ENCODE results near the gene CHEK1.
"Not testable (repeated sequence)": the region's sequence is repeated elsewhere in the genome, so short reads cannot be mapped to it uniquely, and the experiment has no call there.

CHEK1 gene

GRCh38 chr11:125624756-125625213, at the start of gene CHEK1:
CHEK1 (plus strand) TSS chr11:125625163; CDS start chr11:125626769, 1,606 bp downstream.
- peak within 1 kb of the TSS; percentile 96 for H3K27ac ChIP-seq
- no peaks in the 10 kb centered on the region for H3K27me3 ChIP-seq (ENCODE audit: insufficient read depth, low read depth)
- peaks cover 34% of the 10 kb centered on the region for H3K4me1 ChIP-seq (ENCODE audit: low read depth, poor library complexity, severe bottlenecking)
- peak within 1 kb of the TSS; percentile 69 for H2AFZ ChIP-seq (ENCODE audit: low read depth)
- peak within 1 kb of the TSS; percentile 89 for H3K4me2 ChIP-seq
- H3K79me2 ChIP-seq (ENCODE audit: insufficient read depth, low read depth): peaks cover 29% of the 10 kb centered on the region
- H3K4me3 ChIP-seq (IDR thresholded peaks at IDR 0.05; ENCODE audit: insufficient read depth, low read depth, low read length): no peak within 1 kb of the TSS
- peak within 1 kb of the TSS; percentile 95 for H3K9ac ChIP-seq
- TF ChIP-seq, protein P1, sequence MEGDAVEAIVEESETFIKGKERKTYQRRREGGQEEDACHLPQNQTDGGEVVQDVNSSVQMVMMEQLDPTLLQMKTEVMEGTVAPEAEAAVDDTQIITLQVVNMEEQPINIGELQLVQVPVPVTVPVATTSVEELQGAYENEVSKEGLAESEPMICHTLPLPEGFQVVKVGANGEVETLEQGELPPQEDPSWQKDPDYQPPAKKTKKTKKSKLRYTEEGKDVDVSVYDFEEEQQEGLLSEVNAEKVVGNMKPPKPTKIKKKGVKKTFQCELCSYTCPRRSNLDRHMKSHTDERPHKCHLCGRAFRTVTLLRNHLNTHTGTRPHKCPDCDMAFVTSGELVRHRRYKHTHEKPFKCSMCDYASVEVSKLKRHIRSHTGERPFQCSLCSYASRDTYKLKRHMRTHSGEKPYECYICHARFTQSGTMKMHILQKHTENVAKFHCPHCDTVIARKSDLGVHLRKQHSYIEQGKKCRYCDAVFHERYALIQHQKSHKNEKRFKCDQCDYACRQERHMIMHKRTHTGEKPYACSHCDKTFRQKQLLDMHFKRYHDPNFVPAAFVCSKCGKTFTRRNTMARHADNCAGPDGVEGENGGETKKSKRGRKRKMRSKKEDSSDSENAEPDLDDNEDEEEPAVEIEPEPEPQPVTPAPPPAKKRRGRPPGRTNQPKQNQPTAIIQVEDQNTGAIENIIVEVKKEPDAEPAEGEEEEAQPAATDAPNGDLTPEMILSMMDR (conservative IDR thresholded peaks at IDR 0.05; ENCODE audit: low read depth, low read length): no peak
- H3K36me3 ChIP-seq (ENCODE audit: insufficient read depth): no peaks in the 10 kb centered on the region
- no peaks in the 10 kb centered on the region for H4K20me1 ChIP-seq (ENCODE audit: insufficient read depth)

DNA sequence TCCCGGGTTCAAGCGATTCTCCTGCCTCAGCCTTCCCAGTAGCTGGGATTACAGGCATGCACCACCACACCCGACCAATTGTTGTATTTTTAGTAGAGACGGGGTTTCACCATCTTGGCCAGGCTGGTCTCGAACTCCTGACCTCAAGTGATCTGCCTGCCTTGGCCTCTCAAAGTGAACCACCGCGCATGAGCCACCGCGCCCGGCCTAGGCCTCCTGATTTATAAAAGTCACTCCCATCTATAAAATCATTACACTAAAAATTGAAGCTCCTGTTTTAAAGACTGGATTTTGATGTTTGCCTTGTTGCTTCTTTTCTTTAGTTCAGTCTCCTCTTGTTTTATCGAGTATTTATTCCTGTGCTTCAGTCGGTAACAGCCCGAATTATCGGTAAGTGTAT, 47.8 kb upstream of the CHEK1 start:
- H4K20me1 ChIP-seq (ENCODE audit: insufficient read depth); H3K27me3 ChIP-seq (ENCODE audit: insufficient read depth, low read depth); H3K27ac ChIP-seq; H3K79me2 ChIP-seq (ENCODE audit: insufficient read depth, low read depth); H2AFZ ChIP-seq (ENCODE audit: low read depth); H3K9ac ChIP-seq; H3K4me3 ChIP-seq (IDR thresholded peaks at IDR 0.05; ENCODE audit: insufficient read depth, low read depth, low read length); H3K36me3 ChIP-seq (ENCODE audit: insufficient read depth); H3K4me2 ChIP-seq: not testable (repeated sequence)
- peaks cover 13% of the 10 kb centered on the region for H3K4me1 ChIP-seq (ENCODE audit: low read depth, poor library complexity, severe bottlenecking)

GRCh38 chr11:125578783-125579182, 46.2 kb upstream of the CHEK1 start:
- Histone ChIP-seq H3K27me3 (ENCODE audit: insufficient read depth, low read depth) (no peaks in the 10 kb centered on the region), H4K20me1 (ENCODE audit: insufficient read depth) (no peaks in the 10 kb centered on the region), H2AFZ (ENCODE audit: low read depth) (no peak overlapping the region), H3K79me2 (ENCODE audit: insufficient read depth, low read depth) (no peaks in the 10 kb centered on the region), H3K36me3 (ENCODE audit: insufficient read depth) (0 out of 2 replicates have a peak, but pooled peaks cover 9% of the 10 kb centered on the region), H3K4me1 (ENCODE audit: low read depth, poor library complexity, severe bottlenecking) (peaks cover 13% of the 10 kb centered on the region), H3K4me3 (IDR thresholded peaks at IDR 0.05; ENCODE audit: insufficient read depth, low read depth, low read length) (no peak overlapping the region), H3K9ac (no peak overlapping the region), H3K27ac (no peak overlapping the region), H3K4me2 (no peak overlapping the region)
- TF ChIP-seq, protein P1 (conservative IDR thresholded peaks at IDR 0.05; ENCODE audit: low read depth, low read length): no peak

- H3K27me3 ChIP-seq (ENCODE audit: insufficient read depth, low read depth): no peaks in the 10 kb centered on the region
- H3K79me2 ChIP-seq (ENCODE audit: insufficient read depth, low read depth): no peaks in the 10 kb centered on the region
- no peak overlapping the region for H2AFZ ChIP-seq (ENCODE audit: low read depth)
- H3K4me3 ChIP-seq (IDR thresholded peaks at IDR 0.05; ENCODE audit: insufficient read depth, low read depth, low read length): no peak overlapping the region
- no peak overlapping the region for H3K9ac ChIP-seq
- no peaks in the 10 kb centered on the region for H4K20me1 ChIP-seq (ENCODE audit: insufficient read depth)
- TF ChIP-seq, protein P1 (conservative IDR thresholded peaks at IDR 0.05; ENCODE audit: low read depth, low read length): no peak
- H3K4me1 ChIP-seq (ENCODE audit: low read depth, poor library complexity, severe bottlenecking): peaks cover 13% of the 10 kb centered on the region
- no peak overlapping the region for H3K4me2 ChIP-seq
- no peak overlapping the region for H3K27ac ChIP-seq
- 0 out of 2 replicates have a peak, but pooled peaks cover 9% of the 10 kb centered on the region for H3K36me3 ChIP-seq (ENCODE audit: insufficient read depth)
Measured at GRCh38 chr11:125579811-125580210, 45.2 kb upstream of the CHEK1 start.

DNA sequence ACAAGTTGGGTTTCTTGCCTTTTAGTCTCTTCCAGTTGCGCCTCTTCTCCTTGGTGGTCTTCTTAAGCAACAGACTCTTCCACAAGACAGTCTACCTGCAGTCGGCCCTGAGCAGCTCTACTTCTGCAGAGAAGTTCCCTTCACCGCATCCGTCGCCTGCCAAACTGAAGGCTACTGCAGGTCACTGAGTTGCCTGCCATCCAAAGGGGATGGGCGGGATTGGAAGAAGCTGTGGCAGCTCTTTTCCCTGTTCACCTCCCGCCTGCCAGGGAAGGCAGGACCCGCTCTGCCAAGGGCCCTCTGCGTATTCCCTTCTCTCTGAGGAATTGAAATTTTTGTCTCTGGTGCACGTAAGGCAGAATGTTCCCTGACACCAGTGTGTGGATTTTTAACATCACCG, 41.5 kb upstream of the CHEK1 start:
- Histone ChIP-seq H4K20me1 (ENCODE audit: insufficient read depth) (no peaks in the 10 kb centered on the region), H3K27ac (no peak overlapping the region), H3K36me3 (ENCODE audit: insufficient read depth) (0 out of 2 replicates have a peak, but pooled peaks cover 4% of the 10 kb centered on the region), H3K79me2 (ENCODE audit: insufficient read depth, low read depth) (no peaks in the 10 kb centered on the region), H3K4me2 (no peak overlapping the region), H3K4me3 (IDR thresholded peaks at IDR 0.05; ENCODE audit: insufficient read depth, low read depth, low read length) (no peak overlapping the region), H3K4me1 (ENCODE audit: low read depth, poor library complexity, severe bottlenecking) (peaks cover 7% of the 10 kb centered on the region), H3K27me3 (ENCODE audit: insufficient read depth, low read depth) (no peaks in the 10 kb centered on the region), H2AFZ (ENCODE audit: low read depth) (no peak overlapping the region), H3K9ac (no peak overlapping the region)
- TF ChIP-seq, protein P1 (conservative IDR thresholded peaks at IDR 0.05; ENCODE audit: low read depth, low read length): no peak
